Measurements from ENCODE around the gene MYORG.

MYORG gene

GRCh38 chr9:34332076-34332964 lies 44.4 kb downstream of the MYORG start:
- DNase-seq: no peak

- no peak for DNase-seq
Measured at GRCh38 chr9:34331196-34331595, 45.5 kb downstream of the MYORG start.

- DNase-seq: peak; percentile 92
Measured at GRCh38 chr9:34328987-34329832, 47.5 kb downstream of the MYORG start, which contains the start of the genes KIF24 and NUDT2. Gene KIF24 (minus strand): TSS chr9:34329268. CDS start chr9:34311346, 17,922 bp downstream. Gene NUDT2 (plus strand): TSS chr9:34329569. CDS start chr9:34339040, 9,471 bp downstream.

- DNase-seq: no peak
Measured at GRCh38 chr9:34328500-34328986, 48.2 kb downstream of the MYORG start.

- DNase-seq: no peak
Measured at GRCh38 chr9:34326690-34327089, 50.0 kb downstream of the MYORG start.

- DNase-seq: no peak
Measured at GRCh38 chr9:34322899-34323591, 53.7 kb downstream of the MYORG start.

- DNase-seq: no peak
Measured at GRCh38 chr9:34321451-34321850, 55.2 kb downstream of the MYORG start.

- no peak for DNase-seq
Measured at GRCh38 chr9:34318163-34318790, 58.4 kb downstream of the MYORG start.

- DNase-seq: no peak
Measured at GRCh38 chr9:34317436-34317835, 59.3 kb downstream of the MYORG start.
